OCI-LY7 (cell line): ENCODE results near the gene DNM2. TPM values are rescaled to one million over a fixed set of nuclear protein-coding genes. Genes with fewer than 3 reads are reported as not detected.
A peak's percentile ranks its signal among the peaks of the same experiment; 100 is the strongest.

Experiments
- BruUV-seq: library from RNA; stranded (reverse); fragments of 400-500 nt; replicated peaks from 2 replicates; lab custom pipeline; 2021; lab: Mats Ljungman, UMichigan
- CTCF ChIA-PET: fragments of 300-600 bp; sonication (Branson Sonifier 250); formaldehyde crosslinking; loops from one replicate; lab custom pipeline; 2022; ENCODE audit warnings: antibody characterized with exemption; ENCODE audit not compliant: unreplicated experiment; lab: Charles Lee
- POLR2A ChIA-PET: fragments of 300-600 bp; sonication (Branson Sonifier 250); formaldehyde crosslinking; loops from one replicate; lab custom pipeline; 2022; ENCODE audit warnings: antibody characterized with exemption; lab: Charles Lee
- DNase-seq: peaks from one replicate; pipeline ENCODE4 v3.0.0-alpha.2; 2015; ENCODE audit warnings: low spot score
- H2AFZ ChIP-seq: fragments of 200-600 bp; sonication (generic), shearing (Covaris generic); 2 replicates; pipeline ENCODE4 v1.6.1; 2014; ENCODE audit warnings: mild to moderate bottlenecking, antibody characterized with exemption, low read length, moderate library complexity
- H3K27ac ChIP-seq: fragments of 200-600 bp; sonication (generic); 2 replicates; pipeline ENCODE4 v1.5.1; 2014; ENCODE audit warnings: mixed run types, low read depth, mild to moderate bottlenecking, moderate library complexity, low read length, inconsistent platforms; ENCODE audit not compliant: poor library complexity, severe bottlenecking
- H3K36me3 ChIP-seq: fragments of 200-600 bp; sonication (generic); 2 replicates; pipeline ENCODE4 v1.6.1; 2014; ENCODE audit warnings: mild to moderate bottlenecking, antibody characterized with exemption, low read length, moderate library complexity, mixed read lengths; ENCODE audit not compliant: insufficient read depth
- H3K4me1 ChIP-seq: fragments of 200-600 bp; sonication (generic); 2 replicates; pipeline ENCODE4 v1.5.1; 2014; ENCODE audit warnings: mild to moderate bottlenecking, low read length; ENCODE audit not compliant: insufficient read depth, poor library complexity, severe bottlenecking
- H3K4me2 ChIP-seq: fragments of 200-600 bp; sonication (generic); 2 replicates; pipeline ENCODE4 v1.6.1; 2014; ENCODE audit warnings: mild to moderate bottlenecking, low read length
- H3K4me3 ChIP-seq: fragments of 200-600 bp; sonication (generic); 2 replicates; pipeline ENCODE4 v1.5.1; 2014; ENCODE audit warnings: mild to moderate bottlenecking, low read depth, low read length; ENCODE audit not compliant: poor library complexity, severe bottlenecking
- H3K79me2 ChIP-seq: fragments of 200-600 bp; sonication (generic); 2 replicates; pipeline ENCODE4 v1.6.1; 2016; ENCODE audit warnings: low read depth, mild to moderate bottlenecking, low read length, moderate library complexity, mixed read lengths; ENCODE audit not compliant: insufficient read depth
- H3K9me2 ChIP-seq: fragments of 200-600 bp; sonication (generic); 2 replicates; pipeline ENCODE4 v1.6.1; 2016; ENCODE audit warnings: mild to moderate bottlenecking, low read length, mixed read lengths; ENCODE audit not compliant: insufficient read depth
- H3K9me3 ChIP-seq: fragments of 200-600 bp; sonication (generic); 2 replicates; pipeline ENCODE4 v1.6.1; 2014; ENCODE audit warnings: mild to moderate bottlenecking, mixed run types, low read length, mixed read lengths
- H4K20me1 ChIP-seq: fragments of 200-600 bp; sonication (generic); 2 replicates; pipeline ENCODE4 v1.6.1; 2014; ENCODE audit warnings: mild to moderate bottlenecking, antibody characterized with exemption, low read length, moderate library complexity, mixed read lengths; ENCODE audit not compliant: insufficient read depth
- EZH2phosphoT487 ChIP-seq: fragments of 200-600 bp; sonication (generic); IDR thresholded peaks from 2 replicates; pipeline ENCODE4 v1.6.1; 2018; ENCODE audit warnings: low read depth, borderline replicate concordance, mild to moderate bottlenecking, mixed run types, antibody characterized with exemption, low read length, moderate library complexity, mixed read lengths
- intact Hi-C: fragments of 100-400 bp; cut with micrococcal nuclease; formaldehyde crosslinking; loops from one replicate; pipeline ENCODE4 v1.10.0; 2022; ENCODE audit not compliant: unreplicated experiment
- total RNA-seq, 2 experiments: library from RNA; depleted of rRNA in 1 of 2; stranded (reverse); fragments of >200 nt in 1 of 2; shearing (Covaris generic) in 1 of 2; gene quantifications; 2 replicates each; pipeline ENCODE4 v1.2.3, GENCODE V29; 2014 to 2022
- TF ChIP-seq, protein P1 (sequence below): fragments of 200-600 bp; sonication (generic); conservative IDR thresholded peaks from 2 replicates; pipeline ENCODE4 v1.5.1; 2014; ENCODE audit warnings: mild to moderate bottlenecking, antibody characterized with exemption, low read length, moderate library complexity, mixed read lengths

Gene DNM2
- total RNA-seq, 2 experiments from 2014 or later = 139 to 165 TPM

GRCh38 chr19:10773969-10774368 lies 56.1 kb downstream of the DNM2 start:
- POLR2A ChIA-PET = interaction anchor here (0.6 to 1.0 kb wide), 2 partner anchors 17 to 56 kb away, joined by 3 read pairs; partner anchors contain the start of gene DNM2
- Histone ChIP-seq H3K27ac (peak overlapping the region; percentile 15), H3K36me3 (peaks cover 78% of the 10 kb centered on the region), H3K4me2 (no peak overlapping the region), H3K79me2 (peaks cover 6% of the 10 kb centered on the region; the same call in 1 of the 2 replicates), H2AFZ (no peak overlapping the region), H4K20me1 (no peaks in the 10 kb centered on the region), H3K4me3 (no peak overlapping the region), H3K9me2 (no peaks in the 10 kb centered on the region), H3K9me3 (no peaks in the 10 kb centered on the region), H3K4me1 (peaks cover 54% of the 10 kb centered on the region)
- TF ChIP-seq EZH2phosphoT487 = no peak
- TF ChIP-seq, protein P1, sequence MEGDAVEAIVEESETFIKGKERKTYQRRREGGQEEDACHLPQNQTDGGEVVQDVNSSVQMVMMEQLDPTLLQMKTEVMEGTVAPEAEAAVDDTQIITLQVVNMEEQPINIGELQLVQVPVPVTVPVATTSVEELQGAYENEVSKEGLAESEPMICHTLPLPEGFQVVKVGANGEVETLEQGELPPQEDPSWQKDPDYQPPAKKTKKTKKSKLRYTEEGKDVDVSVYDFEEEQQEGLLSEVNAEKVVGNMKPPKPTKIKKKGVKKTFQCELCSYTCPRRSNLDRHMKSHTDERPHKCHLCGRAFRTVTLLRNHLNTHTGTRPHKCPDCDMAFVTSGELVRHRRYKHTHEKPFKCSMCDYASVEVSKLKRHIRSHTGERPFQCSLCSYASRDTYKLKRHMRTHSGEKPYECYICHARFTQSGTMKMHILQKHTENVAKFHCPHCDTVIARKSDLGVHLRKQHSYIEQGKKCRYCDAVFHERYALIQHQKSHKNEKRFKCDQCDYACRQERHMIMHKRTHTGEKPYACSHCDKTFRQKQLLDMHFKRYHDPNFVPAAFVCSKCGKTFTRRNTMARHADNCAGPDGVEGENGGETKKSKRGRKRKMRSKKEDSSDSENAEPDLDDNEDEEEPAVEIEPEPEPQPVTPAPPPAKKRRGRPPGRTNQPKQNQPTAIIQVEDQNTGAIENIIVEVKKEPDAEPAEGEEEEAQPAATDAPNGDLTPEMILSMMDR = no peak
- DNase-seq = peak; percentile 53
- BruUV-seq = no TSS peak
- intact Hi-C loops = no loop called here
- CTCF ChIA-PET = no interaction called here

- peaks cover 82% of the 10 kb centered on the region for H3K36me3 ChIP-seq
- peaks cover 50% of the 10 kb centered on the region for H3K4me1 ChIP-seq
- intact Hi-C loops = no loop called here
- POLR2A ChIA-PET = no interaction called here
- peak overlapping the region; percentile 97 for H3K27ac ChIP-seq
- no TSS peak for BruUV-seq
- H2AFZ ChIP-seq = no peak overlapping the region
- no peak overlapping the region for H3K4me3 ChIP-seq
- no peaks in the 10 kb centered on the region for H3K9me3 ChIP-seq
- no peaks in the 10 kb centered on the region for H3K9me2 ChIP-seq
- DNase-seq = no peak
- no peak for TF ChIP-seq EZH2phosphoT487
- TF ChIP-seq, protein P1 = no peak
- CTCF ChIA-PET = no interaction called here
- H3K4me2 ChIP-seq = no peak overlapping the region
- peaks cover 6% of the 10 kb centered on the region; the same call in 1 of the 2 replicates for H3K79me2 ChIP-seq
- no peaks in the 10 kb centered on the region for H4K20me1 ChIP-seq
Observed at GRCh38 chr19:10774893-10775292, 57.0 kb downstream of the DNM2 start.

DNA sequence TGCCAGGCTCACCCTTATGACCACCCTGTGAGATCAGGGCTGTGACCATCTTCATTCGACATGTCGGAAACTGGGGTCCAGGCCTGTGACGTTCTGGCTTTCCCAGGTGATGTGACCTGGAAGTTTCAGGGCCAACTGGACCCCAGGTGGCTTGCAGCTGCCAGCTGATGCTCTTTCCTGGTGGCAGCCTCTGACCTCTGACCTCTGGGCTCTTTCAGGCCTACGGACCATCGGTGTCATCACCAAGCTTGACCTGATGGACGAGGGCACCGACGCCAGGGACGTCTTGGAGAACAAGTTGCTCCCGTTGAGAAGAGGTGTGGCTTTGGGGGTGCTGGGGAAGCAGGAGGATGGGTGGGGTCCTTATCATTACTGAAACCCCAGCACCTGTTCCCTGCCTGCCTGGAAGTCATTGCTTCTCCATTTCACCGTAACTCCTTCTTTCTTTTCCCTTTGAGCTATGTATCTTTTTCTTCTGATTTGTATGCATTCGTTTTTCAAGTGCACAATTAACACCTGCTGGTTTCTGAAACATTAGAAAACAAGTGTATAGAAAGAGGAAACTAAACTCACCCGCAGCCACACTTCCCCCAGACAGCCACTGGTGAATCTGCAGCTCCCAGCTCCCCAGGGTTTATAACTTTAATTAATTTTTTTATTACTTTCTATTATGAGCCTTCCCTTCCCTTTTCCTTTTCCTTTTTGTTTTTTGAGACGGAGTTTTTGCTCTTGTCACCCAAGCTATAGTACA lies 59.2 kb downstream of the DNM2 start:
- intact Hi-C loops = loop anchor here (1.0 kb wide), 2 partner anchors 18 to 60 kb away; no protein-coding TSS in a partner anchor
- Histone ChIP-seq H3K79me2 (peaks cover 6% of the 10 kb centered on the region; the same call in 1 of the 2 replicates), H3K9me3 (no peaks in the 10 kb centered on the region), H2AFZ (no peak overlapping the region), H3K36me3 (peaks cover 83% of the 10 kb centered on the region), H3K4me3 (peak overlapping the region; percentile 37), H4K20me1 (no peaks in the 10 kb centered on the region), H3K9me2 (no peaks in the 10 kb centered on the region), H3K4me1 (peaks cover 57% of the 10 kb centered on the region), H3K4me2 (peak overlapping the region; percentile 69), H3K27ac (peak overlapping the region; percentile 97)
- ChIA-PET CTCF (interaction anchor here (1.2 kb wide), 1 partner anchor 59 kb away, joined by 4 read pairs; the partner anchor contains the start of gene DNM2), POLR2A (interaction anchor here (0.8 to 1.0 kb wide), 3 partner anchors 15 to 59 kb away, joined by 3 to 8 read pairs (median 3); partner anchors contain the start of gene DNM2)
- TF ChIP-seq, protein P1 = no peak
- TF ChIP-seq EZH2phosphoT487 = no peak
- BruUV-seq = no TSS peak
- peak; percentile 84 for DNase-seq
